Naive thymus-derived CD4-positive, alpha-beta T cell (primary cell): ENCODE measurements around the gene CA6. TPM values are rescaled to one million over a fixed set of nuclear protein-coding genes. Genes with fewer than 3 reads are reported as not detected.

Experiments
- ATAC-seq: fragments of 150-1000 bp; cut with Tn5 transposase; 2 replicates; pipeline ENCODE4 v1.10.0; 2021; ENCODE audit warnings: mild to moderate bottlenecking, moderate library complexity
- CTCF ChIA-PET: fragments of 350-600 bp; sonication (Branson Sonifier 250); formaldehyde crosslinking; loops from one replicate; lab custom pipeline; 2021; ENCODE audit warnings: antibody characterized with exemption; lab: Charles Lee
- POLR2A ChIA-PET: fragments of 350-600 bp; sonication (Branson Sonifier 250); formaldehyde crosslinking; loops from one replicate; lab custom pipeline; 2021; ENCODE audit warnings: antibody characterized with exemption, inconsistent platforms; lab: Charles Lee
- DNase-seq, 9 donors: peaks; one replicate each; pipeline versions ENCODE4 v3.0.0 to v3.0.0-alpha.2; 2020 to 2022; ENCODE audit warnings: mixed read lengths in 1 of 9
- H3K27ac ChIP-seq: one replicate; pipeline ENCODE4 v1.7.0; 2013; ENCODE audit warnings: mild to moderate bottlenecking, low read depth, low read length, moderate library complexity
- H3K27me3 ChIP-seq, 2 donors: one replicate each; pipeline ENCODE4 v1.7.0; 2013; ENCODE audit warnings: low read length in 2 of 2, mild to moderate bottlenecking in 2 of 2, moderate library complexity in 2 of 2; ENCODE audit not compliant: control insufficient read depth in 2 of 2, insufficient read depth in 2 of 2
- H3K36me3 ChIP-seq, 3 experiments: 1 replicate in 2 of 3; 2 replicates in 1 of 3; pipeline ENCODE4 v1.7.0; 2013; ENCODE audit warnings: low read length in 3 of 3, mild to moderate bottlenecking in 3 of 3, moderate library complexity in 1 of 3; ENCODE audit not compliant: insufficient read depth in 3 of 3, control insufficient read depth in 2 of 3
- H3K4me1 ChIP-seq, 2 donors: one replicate each; pipeline ENCODE4 v1.7.0; 2013; ENCODE audit warnings: low read length in 2 of 2, mild to moderate bottlenecking in 2 of 2, moderate library complexity in 1 of 2; ENCODE audit not compliant: control insufficient read depth in 2 of 2, insufficient read depth in 2 of 2
- H3K4me3 ChIP-seq: 2 replicates; pipeline ENCODE4 v1.7.0; 2013; ENCODE audit warnings: mild to moderate bottlenecking, low read length
- H3K9me3 ChIP-seq, 3 experiments: 1 replicate in 2 of 3; 2 replicates in 1 of 3; pipeline ENCODE4 v1.7.0; 2013; ENCODE audit warnings: low read length in 3 of 3; ENCODE audit not compliant: control insufficient read depth in 2 of 3
- H3K27ac Mint-ChIP-seq, 9 donors: one replicate each; pipeline ENCODE4 v1.8.0; 2020 to 2022; ENCODE audit warnings: mixed read lengths in 9 of 9, mild to moderate bottlenecking in 8 of 9, moderate library complexity in 5 of 9, inconsistent platforms in 2 of 9
- H3K27me3 Mint-ChIP-seq, 5 donors: one replicate each; pipeline ENCODE4 v1.8.0; 2021 to 2022; ENCODE audit warnings: mixed read lengths in 5 of 5, mild to moderate bottlenecking in 1 of 5
- H3K36me3 Mint-ChIP-seq, 5 donors: one replicate each; pipeline ENCODE4 v1.8.0; 2020 to 2022; ENCODE audit warnings: mixed read lengths in 5 of 5, mild to moderate bottlenecking in 3 of 5, inconsistent platforms in 1 of 5
- H3K4me1 Mint-ChIP-seq, 7 donors: one replicate each; pipeline ENCODE4 v1.8.0; 2020 to 2022; ENCODE audit warnings: mixed read lengths in 7 of 7, mild to moderate bottlenecking in 3 of 7, inconsistent platforms in 1 of 7
- H3K4me3 Mint-ChIP-seq, 10 donors: one replicate each; pipeline ENCODE4 v1.8.0; 2020 to 2022; ENCODE audit warnings: mild to moderate bottlenecking in 10 of 10, mixed read lengths in 10 of 10, moderate library complexity in 6 of 10, inconsistent platforms in 2 of 10
- H3K9me3 Mint-ChIP-seq, 11 donors: one replicate each; pipeline ENCODE4 v1.8.0; 2020 to 2022; ENCODE audit warnings: mixed read lengths in 11 of 11, mild to moderate bottlenecking in 4 of 11, inconsistent platforms in 1 of 11, moderate library complexity in 1 of 11
- intact Hi-C, 2 donors: fragments of 100-400 bp; cut with micrococcal nuclease; formaldehyde crosslinking; loops; one replicate each; pipeline ENCODE4 v1.15.1; 2023
- polyA plus RNA-seq, 2 donors: library from polyadenylated mRNA; unstranded; fragments of 300-500 nt; fragmentation: Illumina TruSeq; gene quantifications; one replicate each; pipeline ENCODE4 v1.2.3, GENCODE V29; 2021
- total RNA-seq, 6 experiments: library from RNA in 5 of 6; stranded (reverse) in 5 of 6; gene quantifications; 1 replicate in 5 of 6; 2 replicates in 1 of 6; pipeline ENCODE4 v1.2.3 and lab custom pipeline; 2021 to 2026

CA6 gene
- total and polyA plus RNA-seq, 7 experiments from 2014 or later, result 0.49 to 9.3 (median 2.2) TPM

DNA sequence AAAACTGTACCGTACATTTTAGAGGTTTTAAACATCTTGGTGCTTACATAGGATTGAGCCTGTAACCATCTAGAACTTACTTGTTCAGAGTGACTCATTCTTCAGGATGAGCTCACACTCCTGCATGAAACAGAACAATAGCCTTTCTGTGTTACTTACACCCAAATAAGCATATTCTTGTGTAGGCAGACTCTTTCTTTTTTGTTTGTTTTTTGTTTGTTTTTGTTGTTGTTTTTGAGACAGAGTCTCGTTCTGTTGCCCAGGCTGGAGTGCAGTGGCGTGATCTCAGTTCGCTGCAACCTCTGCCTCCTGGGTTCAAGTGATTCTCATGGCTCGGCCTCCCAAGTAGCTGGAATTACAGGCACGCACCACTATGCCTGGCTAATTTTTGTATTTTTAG is 3.8 kb upstream of the CA6 start:
- Histone ChIP-seq H3K36me3 (no peaks in the 10 kb centered on the region), H3K4me3 (no peak overlapping the region), H3K4me1 (peaks cover 19 to 80% of the 10 kb centered on the region in 2 donors), H3K27ac (no peak overlapping the region), H3K27me3 (no peaks in the 10 kb centered on the region), H3K9me3 (no peaks in the 10 kb centered on the region)
- peak overlapping the region in 1 of 10 donors; percentile 44 for H3K4me3 Mint-ChIP-seq
- ChIA-PET CTCF (no interaction called here), POLR2A (interaction anchor here (0.7 to 3.1 kb wide), 5 partner anchors 15 to 29 kb away, joined by 3 to 20 read pairs (median 6); no protein-coding TSS in a partner anchor)
- peaks cover 0 to 2% (median 0%) of the 10 kb centered on the region in 11 donors for H3K9me3 Mint-ChIP-seq
- peaks cover 65 to 90% (median 81%) of the 10 kb centered on the region in 7 donors for H3K4me1 Mint-ChIP-seq
- DNase-seq (no peak), ATAC-seq (no peak)
- no peaks in the 10 kb centered on the region for H3K27me3 Mint-ChIP-seq
- intact Hi-C loops, result no loop called here
- peaks cover 0 to 35% (median 0%) of the 10 kb centered on the region in 5 donors for H3K36me3 Mint-ChIP-seq
- H3K27ac Mint-ChIP-seq, result peak overlapping the region in 4 of 9 donors; percentile 38 to 86 (median 63)

DNA sequence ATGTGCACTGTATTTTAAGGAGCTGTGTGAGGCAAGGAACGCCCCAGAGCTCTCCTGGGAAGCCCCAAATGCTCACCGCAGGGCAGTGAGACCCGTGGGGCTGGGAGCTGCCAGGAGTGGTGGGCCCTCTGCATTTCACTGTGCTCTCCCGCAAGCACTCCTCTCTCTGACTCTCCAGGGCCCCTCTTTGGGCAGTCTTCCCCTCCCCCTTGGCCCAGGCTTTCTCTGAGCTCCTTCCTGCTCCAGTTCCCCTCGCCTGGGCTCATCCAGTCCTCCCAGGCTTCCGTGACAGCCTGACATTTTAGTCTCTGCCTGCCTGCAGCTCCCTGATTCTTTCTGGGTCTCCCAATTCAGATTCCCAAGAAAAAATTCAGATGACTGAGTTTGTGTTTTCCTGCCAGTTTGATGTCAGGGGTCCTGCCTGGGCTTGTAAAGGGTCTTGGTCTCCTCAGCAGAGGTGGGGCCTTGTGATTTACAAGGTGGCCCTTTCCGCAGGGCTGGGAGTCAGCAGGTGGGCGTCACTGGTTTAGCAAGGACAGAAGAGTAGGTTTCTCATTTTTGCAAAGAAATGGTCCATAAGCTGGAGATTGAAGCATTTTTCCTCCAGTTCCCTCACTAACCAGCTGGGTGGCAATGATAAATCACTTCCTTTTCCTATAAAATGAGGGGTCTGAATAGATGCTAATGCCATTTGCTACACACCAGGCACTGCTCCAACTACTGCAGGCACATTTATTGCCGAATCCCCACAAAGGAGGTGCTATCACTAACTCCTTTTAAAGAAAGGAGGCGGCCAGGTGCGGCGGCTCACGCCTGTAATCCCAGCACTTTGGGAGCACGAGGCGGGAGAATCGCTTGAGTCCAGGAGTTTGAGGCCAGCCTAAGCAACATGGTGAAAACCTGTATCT is 1.9 kb upstream of the CA6 start:
- peaks cover 0 to 2% (median 0%) of the 10 kb centered on the region in 11 donors for H3K9me3 Mint-ChIP-seq
- Histone ChIP-seq H3K27ac (no peak overlapping the region), H3K4me1 (peaks cover 16 to 86% of the 10 kb centered on the region in 2 donors), H3K9me3 (no peaks in the 10 kb centered on the region), H3K27me3 (no peaks in the 10 kb centered on the region), H3K4me3 (no peak overlapping the region), H3K36me3 (no peaks in the 10 kb centered on the region)
- H3K27ac Mint-ChIP-seq, result peak overlapping the region in 8 of 9 donors; percentile 63 to 98 (median 77)
- ChIA-PET POLR2A (interaction anchor here (0.5 to 6.3 kb wide), 10 partner anchors 10 to 1117 kb away, joined by 3 to 39 read pairs (median 4); no protein-coding TSS in a partner anchor), CTCF (interaction anchor here (0.8 to 1.6 kb wide), 4 partner anchors 20 to 61 kb away, joined by 3 to 6 read pairs (median 4); no protein-coding TSS in a partner anchor)
- H3K4me3 Mint-ChIP-seq, result peak overlapping the region in 4 of 10 donors; percentile 5 to 54 (median 26)
- H3K4me1 Mint-ChIP-seq, result peaks cover 61 to 94% (median 85%) of the 10 kb centered on the region in 7 donors
- no peaks in the 10 kb centered on the region for H3K27me3 Mint-ChIP-seq
- ATAC-seq, result no peak
- no peak for DNase-seq
- intact Hi-C loops, result no loop called here
- peaks cover 0 to 44% (median 0%) of the 10 kb centered on the region in 5 donors for H3K36me3 Mint-ChIP-seq

DNA sequence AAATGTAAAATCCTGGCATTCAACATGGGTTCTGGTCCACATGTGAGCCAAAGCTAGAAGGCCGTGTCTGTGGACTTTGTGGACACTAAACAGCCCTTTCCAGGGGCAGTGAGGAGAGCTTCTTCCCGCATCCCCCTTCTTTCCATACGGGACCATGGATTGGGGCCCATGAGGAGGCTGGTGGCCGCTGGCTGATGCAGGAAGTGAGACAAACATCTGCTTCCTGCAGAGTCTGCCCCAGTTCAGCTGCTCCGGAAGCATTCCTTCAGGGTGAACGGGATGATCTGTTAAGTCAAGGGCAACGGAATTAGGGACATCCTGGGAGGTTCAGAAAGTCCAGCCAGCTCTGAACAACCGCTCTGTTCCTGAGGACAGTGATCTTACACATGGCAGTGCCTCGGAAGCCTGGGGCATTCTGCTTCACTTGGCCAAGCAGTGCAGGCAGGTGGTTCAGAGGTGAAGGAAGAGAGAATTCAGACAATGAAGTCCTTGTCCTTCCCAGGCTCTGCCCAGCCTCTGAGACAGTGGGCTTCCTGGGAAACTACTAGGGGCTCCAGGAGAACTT is 1.5 kb downstream of the CA6 start:
- H3K27ac Mint-ChIP-seq, result peak overlapping the region; percentile 68 to 98 (median 90)
- ATAC-seq (no peak), DNase-seq (peak in 2 of 9 donors; percentile 19 to 36)
- intact Hi-C loops, result loop anchor here (1.0 to 5.0 kb wide), 5 partner anchors 10 to 68 kb away; partner anchors contain the start of gene ENO1 (in 1 of the 2)
- H3K27me3 Mint-ChIP-seq, result no peaks in the 10 kb centered on the region
- peaks cover 42 to 82% (median 61%) of the 10 kb centered on the region in 7 donors for H3K4me1 Mint-ChIP-seq
- CTCF ChIA-PET, result interaction anchor here (0.6 to 1.9 kb wide), 5 partner anchors 16 to 136 kb away, joined by 3 to 14 read pairs (median 3); no protein-coding TSS in a partner anchor
- no peak overlapping the region for H3K4me3 ChIP-seq
- peaks cover 16 to 68% of the 10 kb centered on the region in 2 donors for H3K4me1 ChIP-seq
- H3K36me3 ChIP-seq, result no peaks in the 10 kb centered on the region
- POLR2A ChIA-PET, result interaction anchor here (0.6 to 6.3 kb wide), 10 partner anchors 8 to 46 kb away, joined by 3 to 39 read pairs (median 6); no protein-coding TSS in a partner anchor
- H3K27me3 ChIP-seq, result no peaks in the 10 kb centered on the region
- H3K9me3 ChIP-seq, result no peaks in the 10 kb centered on the region
- peaks cover 0 to 42% (median 0%) of the 10 kb centered on the region in 5 donors for H3K36me3 Mint-ChIP-seq
- H3K27ac ChIP-seq, result peak overlapping the region; percentile 57
- H3K9me3 Mint-ChIP-seq, result peaks cover 0 to 1% (median 0%) of the 10 kb centered on the region in 11 donors
- H3K4me3 Mint-ChIP-seq, result peak overlapping the region; percentile 21 to 80 (median 61)

- peaks cover 15 to 66% (median 36%) of the 10 kb centered on the region in 7 donors for H3K4me1 Mint-ChIP-seq
- POLR2A ChIA-PET, result interaction anchor here (0.6 to 4.4 kb wide), 5 partner anchors 11 to 49 kb away, joined by 3 to 13 read pairs (median 3); no protein-coding TSS in a partner anchor
- ATAC-seq, result no peak
Measured at GRCh38 chr1:8950309-8950708, 4.6 kb downstream of the CA6 start.

DNA sequence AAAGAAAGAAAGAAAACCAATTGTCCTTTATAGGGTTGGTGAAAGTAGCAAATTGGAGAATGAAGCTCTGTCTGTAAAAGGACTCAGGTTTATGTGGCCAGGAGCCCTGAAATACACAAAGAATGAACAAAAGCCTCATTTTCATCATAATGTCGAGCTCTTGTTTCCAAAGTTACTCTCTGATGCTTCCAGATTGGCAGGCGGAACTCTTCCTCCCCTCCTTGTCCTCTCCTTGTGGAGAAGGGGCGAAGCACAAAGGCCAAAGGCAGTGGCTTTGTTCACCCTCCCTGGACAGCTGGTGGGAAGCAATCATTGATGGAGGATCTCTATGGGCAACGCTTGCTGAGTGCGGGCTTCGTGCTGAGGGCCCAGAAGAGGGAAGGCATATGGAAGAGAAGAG is 5.6 kb downstream of the CA6 start:
- peaks cover 0 to 57% (median 0%) of the 10 kb centered on the region in 5 donors for H3K36me3 Mint-ChIP-seq
- H3K27me3 ChIP-seq, result no peaks in the 10 kb centered on the region
- ATAC-seq, result no peak
- ChIA-PET POLR2A (interaction anchor here (0.6 to 4.4 kb wide), 9 partner anchors 12 to 48 kb away, joined by 3 to 13 read pairs (median 5); no protein-coding TSS in a partner anchor), CTCF (interaction anchor here (1.1 kb wide), 1 partner anchor 31 kb away, joined by 5 read pairs; no protein-coding TSS in a partner anchor)
- H3K27ac Mint-ChIP-seq, result peak overlapping the region in 3 of 9 donors; percentile 42 to 76 (median 72)
- DNase-seq, result no peak
- no peaks in the 10 kb centered on the region for H3K9me3 ChIP-seq
- H3K4me1 ChIP-seq, result peaks cover 10 to 33% of the 10 kb centered on the region in 2 donors
- H3K36me3 ChIP-seq, result no peaks in the 10 kb centered on the region
- intact Hi-C loops, result no loop called here
- H3K27ac ChIP-seq, result no peak overlapping the region
- peaks cover 9 to 64% (median 34%) of the 10 kb centered on the region in 7 donors for H3K4me1 Mint-ChIP-seq
- no peak overlapping the region for H3K4me3 Mint-ChIP-seq
- H3K4me3 ChIP-seq, result no peak overlapping the region
- peaks cover 0 to 1% (median 0%) of the 10 kb centered on the region in 11 donors for H3K9me3 Mint-ChIP-seq
- no peaks in the 10 kb centered on the region for H3K27me3 Mint-ChIP-seq

More at GRCh38 chr1:8950309-8950708, 4.6 kb downstream of the CA6 start:
- H3K4me3 Mint-ChIP-seq, result no peak overlapping the region
- no peaks in the 10 kb centered on the region for H3K27me3 Mint-ChIP-seq
- no peaks in the 10 kb centered on the region for H3K9me3 ChIP-seq
- peak overlapping the region in 4 of 9 donors; percentile 32 to 94 (median 64) for H3K27ac Mint-ChIP-seq
- no peak overlapping the region for H3K4me3 ChIP-seq
- no peak for DNase-seq
- peaks cover 0 to 49% (median 0%) of the 10 kb centered on the region in 5 donors for H3K36me3 Mint-ChIP-seq
- CTCF ChIA-PET, result interaction anchor here (1.1 kb wide), 1 partner anchor 30 kb away, joined by 5 read pairs; no protein-coding TSS in a partner anchor
- peaks cover 0 to 1% (median 0%) of the 10 kb centered on the region in 11 donors for H3K9me3 Mint-ChIP-seq
- no peak overlapping the region for H3K27ac ChIP-seq
- H3K4me1 ChIP-seq, result peaks cover 16 to 41% of the 10 kb centered on the region in 2 donors
- H3K27me3 ChIP-seq, result no peaks in the 10 kb centered on the region
- no peaks in the 10 kb centered on the region for H3K36me3 ChIP-seq
- intact Hi-C loops, result no loop called here
